PC-3 (cell line): ENCODE data around the gene PRKN.

Experiments
- CTCF ChIP-seq: fragments of 300-600 bp; sonication (generic); conservative IDR thresholded peaks from 2 replicates; pipeline ENCODE4 v1.5.1; 2017; ENCODE audit warnings: antibody characterized with exemption, low read depth, mild to moderate bottlenecking, low read length
- EZH2 ChIP-seq: fragments of 300-600 bp; sonication (generic); IDR thresholded peaks from one replicate; pipeline ENCODE4 v1.6.1; 2017; ENCODE audit warnings: antibody characterized with exemption, mild to moderate bottlenecking, low read length; ENCODE audit not compliant: unreplicated experiment

- TF ChIP-seq CTCF = no peak
- TF ChIP-seq EZH2 = no peak
Observed at GRCh38 chr6:161369339-161369738, 1358.2 kb downstream of the PRKN start.
